ENCODE results near the gene ZNF862.

ZNF862 gene

DNA sequence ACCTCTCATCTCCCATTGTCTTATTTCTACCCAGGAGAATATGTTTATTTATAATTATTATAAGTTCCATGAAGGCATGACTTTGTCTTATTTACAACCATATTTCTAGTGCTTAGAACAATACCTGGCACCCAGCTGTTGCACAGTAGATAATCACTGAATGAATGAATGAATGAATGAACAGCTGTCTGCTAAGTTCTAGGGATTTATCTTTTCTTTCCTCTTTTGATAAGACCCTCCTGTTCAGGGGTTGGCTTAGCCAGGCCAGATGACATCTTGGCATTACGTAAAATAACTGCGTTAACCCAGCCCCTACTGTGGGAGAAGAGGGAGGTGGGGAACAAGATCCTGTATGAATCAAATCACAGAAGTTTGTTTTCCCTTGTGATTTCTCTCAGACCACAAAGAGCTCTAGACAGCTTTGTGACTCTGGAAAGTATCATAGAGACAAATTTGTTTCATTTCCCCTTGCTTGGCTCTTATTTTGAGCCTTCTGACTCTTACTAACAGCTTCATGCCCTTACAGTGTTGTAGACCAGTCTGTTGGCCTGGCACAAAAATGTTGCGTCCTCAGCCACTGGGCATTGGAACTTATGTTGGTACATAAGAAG is 8.4 kb downstream of the ZNF862 start:
- DNase-seq: peak; percentile 32

DNA sequence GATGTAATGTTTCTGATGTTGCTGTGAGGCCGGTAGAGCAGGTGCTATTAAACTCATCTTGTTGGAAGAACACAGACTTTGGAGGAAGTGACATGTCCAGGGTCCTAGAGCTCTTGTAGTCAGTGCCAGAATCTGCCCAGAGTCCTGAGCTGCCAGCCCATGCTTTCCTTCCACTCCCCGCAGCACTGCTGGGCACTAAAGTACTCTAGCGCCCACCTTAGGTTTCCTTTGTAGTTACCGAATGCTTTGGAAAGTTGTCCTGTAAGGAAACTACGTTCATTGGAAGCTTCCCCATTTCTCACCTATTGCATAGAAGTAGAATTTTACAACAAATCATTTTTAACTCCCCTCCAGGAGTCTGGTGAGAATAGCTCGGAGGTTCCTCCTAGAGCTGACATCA is 11.0 kb downstream of the ZNF862 start:
- DNase-seq: no peak

DNA sequence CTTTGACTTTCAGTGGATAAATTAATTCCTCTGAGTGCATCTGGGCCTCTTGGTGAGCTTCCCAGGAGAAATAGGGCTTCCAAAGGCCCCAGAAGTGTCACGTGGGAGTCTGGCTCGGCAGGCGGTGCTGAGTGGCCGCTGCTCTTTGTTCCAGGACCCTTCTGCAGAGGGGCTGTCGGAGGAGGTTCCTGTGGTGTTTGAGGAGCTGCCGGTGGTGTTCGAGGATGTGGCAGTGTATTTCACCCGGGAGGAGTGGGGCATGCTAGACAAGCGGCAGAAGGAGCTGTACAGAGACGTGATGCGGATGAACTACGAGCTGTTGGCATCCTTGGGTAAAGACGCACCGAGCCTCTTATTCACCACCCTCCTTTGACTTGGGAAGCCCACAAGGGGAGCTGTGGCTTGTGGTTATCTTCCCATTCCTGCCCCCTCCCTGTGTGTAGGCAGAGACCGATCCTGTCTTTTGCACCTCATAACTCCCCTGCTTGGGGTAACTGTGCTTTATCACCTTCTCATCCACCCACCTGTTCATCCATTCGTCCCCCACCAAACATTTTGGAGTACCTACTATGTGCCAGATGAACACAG is 11.9 kb downstream of the ZNF862 start:
- no peak for DNase-seq

DNA sequence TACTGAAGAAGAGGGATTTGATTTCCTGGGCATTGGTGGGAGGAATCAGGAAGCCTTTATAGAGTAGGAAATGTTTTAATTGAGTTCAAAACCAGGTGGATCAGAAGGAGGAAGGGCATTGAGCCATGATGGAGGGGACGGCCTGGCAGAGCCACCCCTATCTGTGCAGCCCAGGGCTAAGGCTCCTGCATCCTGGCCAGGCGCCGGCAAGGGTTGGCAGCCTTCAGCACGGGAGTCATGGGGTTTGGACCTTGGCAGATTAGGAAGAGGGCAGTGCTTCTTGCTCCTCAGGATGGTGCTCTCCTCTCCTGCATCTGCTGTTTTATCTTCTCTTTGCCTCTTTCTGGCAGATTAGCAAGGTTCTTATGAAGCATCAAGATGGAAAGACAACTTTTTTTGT is 12.5 kb downstream of the ZNF862 start:
- DNase-seq: no peak

DNA sequence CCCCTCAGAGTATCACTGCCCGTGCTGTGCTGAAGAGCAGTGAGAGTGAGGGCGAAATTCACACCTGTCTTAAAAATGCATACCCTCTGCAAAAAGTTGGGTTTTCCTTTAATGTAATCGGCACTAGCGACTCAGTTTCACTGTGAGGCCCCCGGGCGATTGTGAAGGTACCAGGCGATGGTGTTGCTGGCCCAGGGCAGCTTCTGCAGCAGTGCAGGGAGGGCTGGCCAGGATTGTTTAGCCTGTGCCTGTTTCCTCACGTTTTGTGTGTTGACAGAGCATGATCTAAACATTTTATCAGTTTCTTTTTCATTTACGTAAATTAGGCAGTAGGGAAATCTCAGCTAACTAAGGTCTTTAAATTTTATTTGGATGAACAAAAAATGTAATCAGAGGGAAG is 13.3 kb downstream of the ZNF862 start:
- DNase-seq: no peak

DNA sequence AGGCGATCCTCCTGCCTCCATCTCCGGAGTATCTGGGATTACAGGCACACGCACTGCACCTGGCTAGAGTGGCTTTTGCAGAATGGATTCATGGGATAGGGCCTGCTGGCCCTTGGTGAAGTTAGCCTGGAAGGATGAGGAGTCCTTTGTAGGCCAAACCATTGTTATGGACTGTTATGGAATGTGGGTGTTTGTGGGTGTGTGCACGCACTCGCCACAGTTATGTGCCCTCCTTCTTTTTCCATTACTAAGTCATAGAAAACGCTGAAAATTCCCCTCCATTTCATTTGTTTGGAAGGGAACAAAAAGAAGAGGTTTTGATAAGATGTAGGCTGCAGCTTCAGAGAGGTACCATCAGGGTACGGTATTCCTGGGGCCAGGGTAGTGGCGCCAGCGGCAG is 15.0 kb downstream of the ZNF862 start:
- DNase-seq: no peak

DNA sequence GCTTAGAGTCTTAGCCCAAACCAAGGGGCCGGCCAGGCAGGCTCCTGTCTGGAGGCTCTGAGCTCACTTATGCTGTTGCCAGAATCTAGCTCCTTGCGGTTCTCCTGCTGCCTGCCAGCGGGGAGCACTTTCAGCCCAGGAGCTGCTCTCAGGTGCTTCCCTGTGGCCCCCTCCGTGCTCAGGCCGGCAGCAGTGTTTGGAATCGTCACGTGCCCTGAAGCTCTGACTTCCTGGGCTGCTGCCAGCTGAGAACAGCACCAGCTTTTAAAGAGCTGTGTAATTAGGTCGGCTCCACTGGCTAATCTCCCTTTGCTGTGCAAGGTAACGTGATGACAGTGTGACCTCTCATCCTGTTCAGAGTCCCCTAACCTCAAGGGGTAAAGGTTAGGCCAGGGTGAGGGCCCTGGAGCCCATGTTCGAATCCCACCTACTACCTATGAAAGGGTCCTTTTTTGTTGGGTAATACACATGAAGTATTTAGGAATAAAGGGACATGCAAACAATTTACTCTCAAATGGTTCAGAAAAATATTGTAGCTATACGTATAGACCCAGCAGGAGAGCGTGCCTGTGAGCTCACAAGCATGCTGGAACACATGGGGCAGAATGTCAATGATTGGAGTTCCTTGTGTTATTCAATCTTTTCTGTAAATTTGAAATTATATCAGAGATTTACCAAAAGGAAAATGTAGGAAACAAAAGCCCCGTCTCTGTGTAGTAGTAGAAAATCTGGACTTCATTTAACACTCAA is 16.6 kb downstream of the ZNF862 start:
- DNase-seq: no peak

DNA sequence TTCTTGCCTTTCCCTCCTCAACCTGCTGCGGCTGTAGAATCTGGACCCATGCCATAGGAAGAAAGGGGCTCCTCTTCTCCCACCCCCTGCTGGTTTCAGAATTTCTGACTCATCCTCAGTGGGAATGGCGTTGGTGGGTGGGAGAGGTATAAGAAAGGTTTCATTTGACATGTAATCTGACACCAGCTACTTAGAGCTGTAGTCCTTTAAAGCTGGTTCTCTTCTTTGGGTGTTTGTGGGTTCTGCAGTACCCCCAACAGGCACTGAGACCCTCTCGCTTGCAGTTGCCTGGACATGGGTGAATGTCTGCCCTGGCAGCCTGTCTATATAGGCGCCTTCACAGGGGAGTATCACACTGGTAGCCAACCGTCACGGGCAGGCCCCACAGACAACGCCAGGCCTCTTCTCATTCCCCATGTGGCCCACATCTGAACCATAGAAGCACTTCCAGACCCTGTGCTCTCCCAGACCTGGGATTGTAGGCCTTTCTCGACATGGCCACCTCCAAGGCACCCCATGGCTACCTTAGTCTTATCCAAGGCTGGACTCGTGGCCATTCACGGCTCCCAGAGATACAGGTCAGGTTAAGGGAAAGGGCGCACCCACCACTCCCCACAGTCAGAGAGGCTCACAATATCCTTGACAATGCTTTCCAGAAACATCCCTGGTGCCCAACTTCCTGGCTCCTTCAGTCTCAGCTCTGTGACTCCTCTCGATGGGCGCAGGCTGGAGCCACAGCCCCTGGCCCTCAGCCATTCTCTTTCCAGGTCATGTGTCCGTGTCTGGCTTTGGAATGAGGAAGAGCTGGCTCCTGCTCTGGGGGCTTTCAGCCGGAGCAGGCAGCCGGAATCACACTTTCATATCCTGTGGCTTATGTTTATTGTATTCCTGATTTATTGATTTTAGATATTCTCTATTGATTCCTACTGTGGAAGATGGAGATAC is 17.5 kb downstream of the ZNF862 start:
- no peak for DNase-seq

DNA sequence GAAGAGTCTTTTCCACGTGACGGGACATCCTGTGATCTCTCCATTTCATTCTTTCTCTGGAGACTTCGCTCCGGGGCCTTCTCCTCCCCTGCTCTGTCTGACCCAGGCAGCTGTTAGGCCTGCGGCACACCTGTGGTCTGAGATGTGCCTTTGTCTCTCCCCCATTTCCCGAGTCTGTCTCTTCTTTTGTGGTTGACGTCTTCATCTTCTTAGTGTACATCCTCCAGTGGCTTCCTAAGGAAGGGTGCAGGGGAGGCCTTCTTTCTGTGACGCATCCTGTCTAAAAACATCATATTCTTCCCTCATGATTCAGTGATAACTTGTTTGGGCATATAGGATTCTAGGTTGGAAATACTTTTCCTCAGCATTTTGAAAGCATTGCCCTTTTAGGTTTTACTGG is 18.4 kb downstream of the ZNF862 start:
- DNase-seq: no peak

DNA sequence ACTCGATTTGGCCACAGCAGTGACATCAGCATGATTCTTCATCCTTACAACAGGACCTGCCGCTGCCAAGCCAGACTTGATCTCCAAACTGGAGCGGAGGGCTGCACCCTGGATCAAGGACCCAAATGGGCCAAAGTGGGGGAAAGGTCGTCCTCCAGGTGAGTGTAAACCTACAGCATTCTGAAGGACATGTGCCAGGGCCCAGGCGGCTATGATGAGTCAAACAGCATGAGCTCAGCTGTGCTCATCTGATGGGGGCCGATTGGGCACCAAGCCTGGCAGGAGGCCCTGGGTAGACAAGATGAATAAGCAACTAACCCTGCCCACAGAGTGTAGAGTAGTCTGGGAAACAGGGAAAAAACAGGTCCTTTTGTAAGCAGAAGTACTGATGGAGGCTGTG is 21.2 kb downstream of the ZNF862 start:
- no peak for DNase-seq

DNA sequence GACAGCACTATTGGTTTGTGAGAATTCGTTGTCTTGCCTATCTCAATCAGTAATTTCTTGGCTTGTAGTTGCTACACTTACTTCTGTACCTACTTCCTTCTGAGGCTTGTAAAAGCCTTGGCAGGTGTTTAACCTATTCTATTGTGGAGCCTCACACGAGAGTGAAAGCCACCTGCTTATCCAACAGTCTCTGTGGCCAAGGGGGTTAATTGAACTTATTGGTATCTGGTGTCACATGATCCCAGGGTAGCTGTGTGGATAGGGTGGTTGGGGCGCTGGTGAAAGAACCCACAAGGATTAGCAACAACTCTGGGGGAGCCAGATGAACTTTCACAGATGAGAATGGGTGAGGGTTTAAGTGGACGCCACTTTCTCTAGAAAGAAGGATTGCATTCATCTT is 21.7 kb downstream of the ZNF862 start:
- no peak for DNase-seq

DNA sequence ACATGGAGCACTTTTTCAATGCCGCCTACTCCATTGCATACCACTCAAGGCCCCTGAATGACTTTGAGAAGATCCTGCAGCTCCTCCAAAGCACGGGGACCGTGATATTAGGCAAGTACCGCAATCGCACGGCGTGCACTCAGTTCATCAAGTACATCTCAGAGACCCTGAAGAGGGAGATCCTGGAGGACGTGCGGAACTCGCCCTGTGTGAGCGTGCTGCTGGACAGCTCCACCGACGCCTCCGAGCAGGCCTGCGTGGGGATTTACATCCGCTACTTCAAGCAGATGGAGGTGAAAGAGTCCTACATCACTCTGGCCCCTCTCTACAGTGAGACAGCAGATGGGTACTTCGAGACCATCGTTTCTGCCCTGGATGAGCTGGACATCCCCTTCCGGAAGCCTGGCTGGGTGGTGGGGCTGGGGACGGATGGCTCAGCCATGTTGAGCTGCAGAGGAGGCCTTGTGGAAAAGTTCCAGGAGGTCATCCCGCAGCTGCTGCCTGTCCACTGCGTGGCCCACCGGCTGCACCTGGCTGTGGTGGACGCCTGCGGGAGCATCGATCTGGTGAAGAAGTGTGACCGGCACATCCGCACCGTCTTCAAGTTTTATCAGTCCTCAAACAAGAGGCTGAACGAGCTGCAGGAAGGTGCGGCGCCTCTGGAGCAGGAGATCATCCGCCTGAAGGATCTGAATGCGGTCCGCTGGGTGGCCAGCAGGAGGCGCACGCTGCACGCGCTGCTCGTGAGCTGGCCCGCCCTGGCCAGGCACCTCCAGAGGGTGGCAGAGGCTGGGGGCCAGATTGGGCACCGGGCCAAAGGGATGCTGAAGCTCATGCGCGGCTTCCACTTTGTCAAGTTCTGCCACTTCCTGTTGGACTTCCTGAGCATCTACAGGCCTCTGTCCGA is 22.9 kb downstream of the ZNF862 start:
- DNase-seq: peak; percentile 15

DNA sequence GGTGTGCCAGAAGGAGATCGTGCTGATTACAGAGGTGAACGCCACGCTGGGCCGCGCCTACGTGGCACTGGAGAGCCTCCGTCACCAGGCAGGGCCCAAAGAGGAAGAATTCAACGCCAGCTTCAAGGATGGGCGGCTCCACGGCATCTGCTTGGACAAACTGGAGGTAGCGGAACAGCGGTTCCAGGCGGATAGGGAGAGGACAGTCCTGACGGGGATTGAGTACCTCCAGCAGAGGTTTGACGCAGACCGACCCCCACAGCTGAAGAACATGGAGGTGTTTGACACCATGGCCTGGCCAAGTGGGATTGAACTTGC is 23.5 kb downstream of the ZNF862 start:
- no peak for DNase-seq

DNA sequence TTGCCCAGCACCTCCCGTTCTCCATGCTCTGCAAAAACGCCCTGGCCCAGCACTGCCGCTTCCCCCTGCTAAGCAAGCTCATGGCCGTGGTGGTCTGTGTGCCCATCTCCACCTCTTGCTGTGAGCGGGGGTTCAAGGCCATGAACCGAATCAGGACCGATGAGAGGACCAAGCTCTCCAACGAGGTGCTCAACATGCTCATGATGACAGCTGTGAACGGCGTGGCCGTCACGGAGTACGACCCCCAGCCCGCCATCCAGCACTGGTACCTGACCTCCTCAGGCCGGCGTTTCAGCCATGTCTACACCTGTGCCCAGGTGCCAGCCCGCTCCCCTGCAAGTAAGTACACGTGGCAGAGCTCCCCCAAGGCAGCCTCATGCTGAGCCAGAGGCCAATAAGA is 24.0 kb downstream of the ZNF862 start:
- no peak for DNase-seq

DNA sequence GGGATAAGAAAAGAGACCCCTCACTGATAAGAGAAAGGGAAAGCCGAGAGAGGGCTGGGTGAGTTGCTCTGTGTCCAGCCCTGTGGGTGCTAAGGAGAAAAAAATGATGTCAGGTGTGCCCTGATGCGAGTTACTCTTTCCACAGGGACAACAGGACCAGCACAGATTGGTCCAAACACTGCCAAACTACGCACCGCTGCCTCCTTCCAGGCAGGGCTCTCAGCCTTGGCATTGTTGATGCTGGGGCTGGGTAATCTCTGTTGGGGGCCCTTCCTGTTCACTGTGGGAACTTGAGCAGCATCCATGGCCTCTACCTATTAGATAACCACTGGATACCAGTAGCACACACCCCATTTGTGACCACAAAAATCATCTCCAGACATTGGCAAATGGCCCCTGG is 25.3 kb downstream of the ZNF862 start:
- DNase-seq: no peak

DNA sequence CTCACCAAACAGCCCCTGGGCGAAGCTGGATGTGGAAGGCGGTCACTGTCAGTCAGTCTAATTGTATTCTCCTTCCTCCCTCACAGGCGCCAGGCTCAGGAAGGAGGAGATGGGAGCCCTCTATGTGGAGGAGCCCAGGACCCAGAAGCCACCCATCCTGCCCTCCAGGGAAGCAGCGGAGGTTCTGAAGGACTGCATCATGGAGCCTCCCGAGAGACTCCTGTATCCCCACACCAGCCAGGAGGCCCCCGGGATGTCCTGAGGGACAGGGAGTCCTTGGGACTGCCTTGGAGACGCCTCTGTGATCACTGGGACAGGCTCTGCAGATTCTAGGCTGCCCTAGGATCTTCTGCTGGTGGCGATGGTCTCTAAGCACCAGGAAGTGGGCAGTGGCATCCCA is 25.8 kb downstream of the ZNF862 start:
- no peak for DNase-seq

DNA sequence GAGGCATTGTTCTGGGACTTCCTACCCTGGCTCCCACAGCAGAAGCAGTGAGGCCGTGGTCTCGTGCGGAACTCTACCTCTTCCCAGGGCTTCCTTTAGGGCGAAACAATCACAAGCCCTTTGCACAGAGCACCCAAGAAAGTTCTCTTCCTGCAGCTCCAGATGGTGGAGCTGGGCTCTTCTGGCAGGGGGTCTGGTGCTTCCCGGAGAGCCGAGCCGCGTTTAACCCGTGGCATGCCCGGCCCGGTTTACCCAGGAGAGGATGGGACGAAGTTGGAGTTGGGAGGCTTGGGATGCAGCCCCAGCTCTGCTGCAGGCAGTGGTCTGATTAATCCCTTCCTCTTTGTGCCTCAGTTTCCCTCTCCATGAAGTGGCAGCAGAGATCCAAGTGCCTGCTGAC is 26.6 kb downstream of the ZNF862 start:
- DNase-seq: no peak

DNA sequence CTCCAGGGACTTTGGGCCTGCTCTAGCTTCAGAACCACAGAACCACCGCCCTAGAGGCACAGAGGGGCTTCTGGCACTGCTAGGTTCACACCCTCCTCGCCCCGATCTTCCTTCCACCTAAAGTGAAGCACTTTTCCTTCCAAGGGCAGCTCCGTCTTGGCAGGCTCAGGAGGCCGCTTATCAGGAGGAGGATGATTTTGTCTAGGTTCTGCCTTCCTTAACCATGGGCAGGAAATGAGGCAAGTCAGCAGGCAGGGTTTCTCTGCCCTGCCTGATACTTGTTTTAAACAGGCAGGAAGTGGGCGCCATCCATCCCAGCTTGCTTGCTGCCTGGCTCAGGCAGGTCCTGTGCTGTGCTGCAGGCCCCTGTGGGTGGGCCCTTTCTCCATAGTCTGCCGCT is 27.3 kb downstream of the ZNF862 start:
- no peak for DNase-seq

DNA sequence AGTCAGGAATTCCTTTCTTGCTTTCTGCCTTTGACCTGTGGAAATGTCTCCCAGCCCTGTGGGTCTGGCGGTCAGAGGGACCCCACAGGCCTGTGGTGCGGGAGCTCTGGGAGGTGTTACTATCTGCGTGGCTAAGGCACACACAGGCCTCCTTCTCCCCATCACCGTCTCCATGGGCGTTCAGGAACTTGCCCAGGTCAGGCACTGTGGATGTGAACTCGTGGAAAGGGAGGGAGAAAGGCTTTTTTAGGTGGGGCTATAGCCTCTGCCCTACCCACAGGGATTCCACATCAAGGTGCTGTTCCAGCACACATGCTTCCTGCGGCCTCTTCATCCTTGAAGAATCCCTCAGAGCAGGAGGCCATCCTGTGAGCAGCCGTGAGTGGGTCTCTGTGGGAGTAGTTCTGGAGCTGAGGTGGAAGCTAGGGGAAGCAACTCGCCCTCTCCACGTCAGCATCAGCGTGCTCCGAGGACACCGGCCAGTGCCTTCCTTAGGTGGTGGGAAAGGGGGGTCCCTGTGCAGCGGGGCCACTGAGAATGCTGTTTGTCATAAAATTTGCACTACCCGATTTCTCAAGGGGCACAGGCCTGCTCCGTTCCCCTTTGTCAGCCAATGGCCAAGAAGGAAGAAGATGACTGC is 28.1 kb downstream of the ZNF862 start:
- DNase-seq: no peak

DNA sequence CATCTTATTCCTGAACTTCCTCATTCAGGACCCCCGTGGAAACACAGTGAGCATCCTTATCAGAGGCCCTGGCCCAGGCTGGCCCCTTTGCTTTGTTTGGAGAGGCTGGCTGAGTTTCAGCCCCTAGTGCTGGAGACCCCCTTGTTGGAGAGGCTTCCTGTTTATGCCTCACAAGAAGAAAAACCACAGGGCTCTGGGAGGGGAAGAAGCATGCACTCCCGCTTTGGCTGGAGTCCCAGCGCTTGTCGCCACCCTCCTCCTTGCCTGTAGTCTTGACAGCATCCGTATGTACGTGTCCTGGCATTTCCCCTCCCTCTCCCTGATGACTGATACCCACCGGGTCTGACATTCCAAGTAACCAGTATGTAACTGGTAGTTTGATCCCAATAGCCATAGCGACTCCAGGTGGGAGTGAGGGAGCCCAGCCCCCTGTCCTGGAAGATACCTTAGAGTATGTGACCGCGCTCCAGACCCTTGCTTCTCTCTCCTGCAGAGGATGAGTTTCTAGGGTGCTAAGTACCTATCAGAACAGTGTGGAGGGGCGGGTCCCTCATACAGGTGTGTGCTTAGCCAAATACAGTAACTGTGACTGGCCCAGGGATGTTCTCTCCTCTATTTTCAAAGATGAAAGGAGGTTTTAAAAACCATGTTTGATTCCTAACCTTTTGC is 28.7 kb downstream of the ZNF862 start:
- DNase-seq: peak; percentile 16

Measured in suppressor macrophage treated with lipopolysaccharide for 4 hours (primary cell).